A549 (cell line): Measurements from ENCODE around the gene XRCC3.

ENCODE experiments used
- CHD4 ChIP-seq: fragments of 200-600 bp; sonication (generic); IDR thresholded peaks from 2 replicates; pipeline ENCODE4 v1.6.1; 2016; ENCODE audit warnings: antibody characterized with exemption, mild to moderate bottlenecking, borderline replicate concordance
- CTCF ChIP-seq: fragments of >200 bp; sonication (Bioruptor Twin); formaldehyde crosslinking; IDR thresholded peaks from 3 replicates; pipeline ENCODE4 v1.5.1; 2016
- HES2 ChIP-seq: fragments of >200 bp; sonication (Bioruptor Twin); formaldehyde crosslinking; IDR thresholded peaks from 2 replicates; pipeline ENCODE4 v1.6.1; 2016
- HOXA7 ChIP-seq: fragments of 250-450 bp; sonication (Bioruptor Pico); IDR thresholded peaks from 2 replicates; pipeline ENCODE4 v1.5.0; 2020; ENCODE audit warnings: mild to moderate bottlenecking, moderate library complexity
- JUNB ChIP-seq: fragments of >200 bp; sonication (Bioruptor Twin); formaldehyde crosslinking; IDR thresholded peaks from 2 replicates; pipeline ENCODE4 v1.6.1; 2016
- MAX ChIP-seq: IDR thresholded peaks from 2 replicates; pipeline ENCODE4 v1.6.1; 2012
- MYC ChIP-seq: IDR thresholded peaks from 2 replicates; pipeline ENCODE4 v1.6.1; 2012; ENCODE audit warnings: mild to moderate bottlenecking, inconsistent platforms, low read length, improper control_type of control experiment, borderline replicate concordance
- NR3C1 ChIP-seq: fragments of >200 bp; sonication (Bioruptor Twin); formaldehyde crosslinking; IDR thresholded peaks from 3 replicates; pipeline ENCODE4 v1.6.1; 2017
- PBX3 ChIP-seq: IDR thresholded peaks from 2 replicates; pipeline ENCODE4 v1.6.1; 2012
- POLR2A ChIP-seq: IDR thresholded peaks from 2 replicates; pipeline ENCODE4 v1.6.1; 2012; ENCODE audit warnings: mild to moderate bottlenecking, low read length
- ZNF302 ChIP-seq: fragments of 250-450 bp; sonication (Bioruptor Pico); IDR thresholded peaks from 2 replicates; pipeline ENCODE4 v1.9.0; 2021; ENCODE audit warnings: inconsistent platforms, mild to moderate bottlenecking, moderate library complexity

GRCh38 chr14:103729496-103730448, 14.5 kb upstream of the XRCC3 start:
- TF ChIP-seq PBX3 (no peak), POLR2A (no peak), CTCF (no peak), CHD4 (no peak), HOXA7 (no peak), MAX (no peak), ZNF302 (CRISPR knock-in tag) (no peak), MYC (no peak), HES2 (no peak), NR3C1 (no peak), JUNB (no peak)
